Thymus (tissue), 11 donors: ENCODE measurements around the gene FAM50B. TPM values are rescaled to one million over a fixed set of nuclear protein-coding genes. Genes with fewer than 3 reads are reported as not detected.

ENCODE experiments used
- DNase-seq, 9 donors: peaks; one replicate each; pipeline ENCODE4 v3.0.0-alpha.2; 2013; ENCODE audit warnings: low spot score in 9 of 9, low read depth in 6 of 9, missing footprints in 1 of 9
- H3K27ac ChIP-seq, 2 donors: one replicate each; pipeline ENCODE4 v1.5.1; 2013; ENCODE audit warnings: control low read depth in 1 of 2, low read depth in 1 of 2, low read length in 1 of 2, mild to moderate bottlenecking in 1 of 2, moderate library complexity in 1 of 2
- H3K27me3 ChIP-seq, 2 donors: one replicate each; pipeline ENCODE4 v1.5.1; 2013; ENCODE audit warnings: low read length in 1 of 2; ENCODE audit not compliant: control insufficient read depth in 2 of 2, insufficient read depth in 1 of 2
- H3K36me3 ChIP-seq, 2 donors: one replicate each; pipeline ENCODE4 v1.5.1; 2013; ENCODE audit warnings: low read length in 1 of 2, mild to moderate bottlenecking in 1 of 2, moderate library complexity in 1 of 2; ENCODE audit not compliant: control insufficient read depth in 2 of 2, insufficient read depth in 2 of 2
- H3K4me1 ChIP-seq, 2 donors: one replicate each; pipeline ENCODE4 v1.5.1; 2013; ENCODE audit warnings: low read length in 2 of 2; ENCODE audit not compliant: control insufficient read depth in 2 of 2, insufficient read depth in 2 of 2
- H3K4me3 ChIP-seq, 2 donors: one replicate each; pipeline ENCODE4 v1.5.1; 2013; ENCODE audit warnings: low read length in 2 of 2, control low read depth in 1 of 2, mild to moderate bottlenecking in 1 of 2
- H3K9me3 ChIP-seq, 2 donors: one replicate each; pipeline ENCODE4 v1.5.1; 2013; ENCODE audit warnings: low read length in 1 of 2, mild to moderate bottlenecking in 1 of 2; ENCODE audit not compliant: control insufficient read depth in 2 of 2, insufficient read depth in 1 of 2
- WGBS: extraction: QIAGEN DNeasy Blood & Tissue Kit; methylation state at CpG from one replicate; pipeline ENCODE4 v1.1.7; 2013; 5-methylcytosine and 5-hydroxymethylcytosine counted together
- polyA plus RNA-seq: library from polyadenylated mRNA; stranded (reverse); fragments of 200-250 nt; gene quantifications from one replicate; pipeline ENCODE4 v1.2.3, GENCODE V29; 2013
- total RNA-seq: library from RNA; stranded (reverse); fragments of 120-200 nt; gene quantifications from one replicate; pipeline ENCODE4 v1.2.4, GENCODE V29; 2013
- donor health status: healthy.

Gene FAM50B
- total and polyA plus RNA-seq, 2 donors: 11.2 to 11.6 TPM

DNA sequence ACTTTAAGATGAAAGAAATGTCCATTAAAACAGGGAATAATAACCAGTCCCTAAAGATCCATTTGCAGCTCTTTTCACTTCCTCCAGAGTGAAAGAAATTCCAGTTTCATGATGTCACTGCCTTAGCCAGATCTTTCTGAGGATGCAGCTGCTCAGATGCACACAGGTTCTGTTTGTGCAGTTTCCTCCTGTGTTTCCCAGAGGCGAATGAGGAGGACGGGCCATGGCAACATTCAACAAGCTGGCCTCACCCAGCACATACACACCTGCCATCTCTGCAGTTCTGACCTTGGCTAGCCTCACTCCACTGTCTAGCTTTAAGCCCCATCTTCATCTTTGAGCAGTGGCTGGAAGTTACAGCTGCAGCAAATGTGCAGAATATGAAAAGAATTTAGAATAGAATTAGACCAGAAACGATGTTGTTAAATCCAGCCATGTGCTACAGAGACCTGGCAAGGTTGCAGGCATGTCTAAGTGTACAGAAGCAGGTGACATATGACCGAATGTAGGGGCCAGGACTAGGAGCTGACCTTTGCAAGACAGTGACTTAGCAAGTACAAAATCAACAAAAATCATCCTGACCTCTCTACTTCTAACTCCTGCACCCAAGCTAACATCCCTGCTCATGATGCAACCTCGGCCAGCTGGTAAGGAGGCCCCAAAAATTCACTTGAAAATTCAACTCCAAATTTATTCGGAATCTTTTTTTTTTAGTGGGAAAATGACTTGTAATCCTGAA lies 35.0 kb downstream of the FAM50B start:
- no peaks in the 10 kb centered on the region for H3K36me3 ChIP-seq
- no peaks in the 10 kb centered on the region for H3K27me3 ChIP-seq
- H3K9me3 ChIP-seq: no peaks in the 10 kb centered on the region
- H3K4me1 ChIP-seq: no peaks in the 10 kb centered on the region
- H3K4me3 ChIP-seq: no peak overlapping the region
- no peak for DNase-seq
- 87% methylated on average over 6 of the region's 6 CpGs for WGBS
- no peak overlapping the region for H3K27ac ChIP-seq

- Histone ChIP-seq H3K27ac (no peak overlapping the region), H3K9me3 (no peaks in the 10 kb centered on the region), H3K4me1 (no peaks in the 10 kb centered on the region), H3K36me3 (no peaks in the 10 kb centered on the region), H3K4me3 (no peak overlapping the region), H3K27me3 (no peaks in the 10 kb centered on the region)
- 95% methylated on average over 9 of the region's 9 CpGs for WGBS
- DNase-seq: no peak
Measured at GRCh38 chr6:3885262-3886036, 36.3 kb downstream of the FAM50B start.

DNA sequence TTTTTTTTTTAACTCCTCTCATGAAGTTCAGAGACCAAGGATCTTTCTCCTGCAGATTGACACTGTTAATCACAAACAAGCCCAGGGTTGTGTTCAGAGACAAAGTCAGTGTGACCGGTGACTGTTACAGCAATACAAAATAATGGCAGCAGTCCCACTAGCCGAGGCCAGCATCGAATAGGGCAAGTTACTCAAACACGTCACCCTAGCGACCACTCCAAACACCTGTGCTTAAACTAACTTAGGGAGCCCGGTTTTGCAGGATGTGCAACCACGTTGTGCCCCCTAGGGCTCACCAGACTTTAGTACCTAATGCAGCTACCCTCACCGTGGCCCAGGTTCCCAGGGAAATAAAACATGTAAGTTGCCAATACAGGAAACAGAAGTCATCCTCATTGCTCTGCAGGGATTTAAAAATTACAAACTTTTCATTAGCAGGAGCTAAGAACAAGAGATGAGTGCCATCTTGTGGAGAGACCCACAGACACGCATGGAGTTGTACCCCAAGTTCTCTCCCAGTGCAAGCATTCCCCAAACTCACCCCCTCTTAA lies 38.1 kb downstream of the FAM50B start:
- Histone ChIP-seq H3K27ac (no peak overlapping the region), H3K27me3 (no peaks in the 10 kb centered on the region), H3K36me3 (no peaks in the 10 kb centered on the region), H3K4me1 (no peaks in the 10 kb centered on the region), H3K4me3 (no peak overlapping the region), H3K9me3 (no peaks in the 10 kb centered on the region)
- 79% methylated on average over 9 of the region's 9 CpGs for WGBS
- DNase-seq: no peak

GRCh38 chr6:3888153-3888957 lies 39.2 kb downstream of the FAM50B start:
- Histone ChIP-seq H3K27me3 (no peaks in the 10 kb centered on the region), H3K9me3 (no peaks in the 10 kb centered on the region), H3K36me3 (no peaks in the 10 kb centered on the region), H3K4me1 (no peaks in the 10 kb centered on the region), H3K27ac (no peak overlapping the region), H3K4me3 (no peak overlapping the region)
- no peak for DNase-seq
- 97% methylated on average over 15 of the region's 15 CpGs for WGBS

- DNase-seq: no peak
- 97% methylated on average over 9 of the region's 9 CpGs for WGBS
- Histone ChIP-seq H3K36me3 (no peaks in the 10 kb centered on the region), H3K4me1 (no peaks in the 10 kb centered on the region), H3K4me3 (no peak overlapping the region), H3K27me3 (no peaks in the 10 kb centered on the region), H3K27ac (no peak overlapping the region), H3K9me3 (no peaks in the 10 kb centered on the region)
Measured at GRCh38 chr6:3890047-3890446, 40.9 kb downstream of the FAM50B start.

DNA sequence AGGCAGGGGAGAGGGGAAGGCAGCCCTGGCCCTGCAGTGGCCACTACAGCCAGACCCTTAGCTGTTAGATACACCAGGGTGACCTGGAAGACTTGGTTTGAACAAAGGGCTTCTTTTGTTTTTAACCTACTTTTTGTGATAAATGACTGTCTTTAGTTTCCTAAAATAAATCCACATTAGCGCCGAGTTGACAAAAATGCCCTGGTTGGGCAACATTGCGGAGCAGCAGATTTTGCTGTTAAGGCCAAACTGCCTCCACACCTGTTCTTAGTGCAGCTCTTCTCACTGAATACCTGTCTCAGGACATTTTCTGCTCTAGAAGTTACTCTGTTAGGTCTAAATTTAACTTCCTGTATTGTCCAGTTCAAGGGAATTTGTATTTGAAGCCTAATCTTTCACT lies 42.7 kb downstream of the FAM50B start:
- Histone ChIP-seq H3K36me3 (no peaks in the 10 kb centered on the region), H3K9me3 (no peaks in the 10 kb centered on the region), H3K4me3 (no peak overlapping the region), H3K27me3 (no peaks in the 10 kb centered on the region), H3K4me1 (no peaks in the 10 kb centered on the region), H3K27ac (no peak overlapping the region)
- DNase-seq: no peak
- 98% methylated on average over 3 of the region's 3 CpGs for WGBS

GRCh38 chr6:3892603-3893002 lies 43.4 kb downstream of the FAM50B start:
- Histone ChIP-seq H3K4me1 (no peaks in the 10 kb centered on the region), H3K27me3 (no peaks in the 10 kb centered on the region), H3K36me3 (no peaks in the 10 kb centered on the region), H3K27ac (no peak overlapping the region), H3K4me3 (no peak overlapping the region), H3K9me3 (no peaks in the 10 kb centered on the region)
- DNase-seq: no peak
- 96% methylated on average over 6 of the region's 6 CpGs for WGBS

- no peak for DNase-seq
Measured at GRCh38 chr6:3893487-3893886, 44.3 kb downstream of the FAM50B start.

DNA sequence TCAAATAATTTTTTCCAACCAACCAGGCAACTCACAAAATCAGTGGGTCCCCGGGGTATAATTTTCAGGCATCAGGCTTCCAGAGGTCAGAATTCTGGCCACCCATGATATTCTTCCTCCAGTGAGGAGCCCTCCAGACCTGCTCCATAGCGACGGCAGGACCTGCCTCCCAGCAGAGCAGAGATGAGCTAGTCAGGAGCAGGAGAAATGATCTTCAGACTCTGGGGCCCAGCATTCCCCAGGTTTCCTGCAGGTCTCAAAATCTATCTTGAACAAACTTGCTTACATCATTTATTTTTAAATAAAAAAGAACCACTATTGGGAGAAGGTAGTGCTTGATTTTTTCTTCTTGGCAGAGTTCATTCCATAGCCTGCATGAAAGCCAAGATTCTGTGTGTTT lies 44.7 kb downstream of the FAM50B start:
- H3K4me3 ChIP-seq: no peak overlapping the region

More at GRCh38 chr6:3893487-3893886, 44.3 kb downstream of the FAM50B start:
- no peak overlapping the region for H3K27ac ChIP-seq
- no peaks in the 10 kb centered on the region for H3K4me1 ChIP-seq
- H3K27me3 ChIP-seq: no peaks in the 10 kb centered on the region
- H3K9me3 ChIP-seq: no peaks in the 10 kb centered on the region
- H3K36me3 ChIP-seq: no peaks in the 10 kb centered on the region
- no peak overlapping the region for H3K4me3 ChIP-seq
- 99% methylated on average over 10 of the region's 10 CpGs for WGBS

More for the DNA sequence above, 44.7 kb downstream of the FAM50B start:
- Histone ChIP-seq H3K27ac (no peak overlapping the region), H3K4me1 (no peaks in the 10 kb centered on the region), H3K36me3 (no peaks in the 10 kb centered on the region), H3K9me3 (no peaks in the 10 kb centered on the region), H3K27me3 (no peaks in the 10 kb centered on the region)
- WGBS: 95% methylated on average over 3 of the region's 3 CpGs
- no peak for DNase-seq
